Peyer's patch (tissue), 4 donors: ENCODE results near the gene BBS9.

ENCODE experiments used
- POLR2A ChIP-seq, 2 donors: fragments of 450-650 bp; IDR thresholded peaks; one replicate each; pipeline ENCODE4 v1.5.1; 2017; ENCODE audit warnings: antibody characterized with exemption in 2 of 2, mild to moderate bottlenecking in 2 of 2, moderate library complexity in 2 of 2
- TF ChIP-seq, protein P1 (sequence below), 6 experiments: fragments of 450-650 bp in 4 of 6; fragments of 200-600 bp in 2 of 6; sonication (generic) in 1 of 6; IDR thresholded peaks; one replicate each; pipeline ENCODE4 v1.5.1; 2017 to 2019; ENCODE audit warnings: antibody characterized with exemption in 6 of 6, mild to moderate bottlenecking in 3 of 6, moderate library complexity in 1 of 6

DNA sequence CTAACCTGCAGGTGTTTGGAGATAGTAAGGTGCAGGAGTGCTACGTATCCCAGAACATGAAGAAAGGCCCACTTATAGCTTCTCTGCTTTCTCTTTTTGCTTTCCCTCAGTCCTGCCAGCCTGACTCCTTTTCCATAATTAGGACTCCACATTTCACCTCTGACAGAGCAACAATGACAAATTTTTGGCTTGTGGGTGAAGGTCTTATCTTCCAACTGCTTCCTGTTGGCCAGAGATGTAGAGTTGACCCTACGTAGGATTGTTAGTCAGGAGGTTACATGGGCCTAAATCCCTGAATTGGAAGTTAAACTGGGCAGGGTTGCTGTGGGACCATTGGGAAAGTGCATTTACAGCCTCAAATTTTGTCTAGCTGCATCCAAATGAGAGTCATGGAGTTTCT lies 41.5 kb upstream of the BBS9 start:
- TF ChIP-seq, protein P1, sequence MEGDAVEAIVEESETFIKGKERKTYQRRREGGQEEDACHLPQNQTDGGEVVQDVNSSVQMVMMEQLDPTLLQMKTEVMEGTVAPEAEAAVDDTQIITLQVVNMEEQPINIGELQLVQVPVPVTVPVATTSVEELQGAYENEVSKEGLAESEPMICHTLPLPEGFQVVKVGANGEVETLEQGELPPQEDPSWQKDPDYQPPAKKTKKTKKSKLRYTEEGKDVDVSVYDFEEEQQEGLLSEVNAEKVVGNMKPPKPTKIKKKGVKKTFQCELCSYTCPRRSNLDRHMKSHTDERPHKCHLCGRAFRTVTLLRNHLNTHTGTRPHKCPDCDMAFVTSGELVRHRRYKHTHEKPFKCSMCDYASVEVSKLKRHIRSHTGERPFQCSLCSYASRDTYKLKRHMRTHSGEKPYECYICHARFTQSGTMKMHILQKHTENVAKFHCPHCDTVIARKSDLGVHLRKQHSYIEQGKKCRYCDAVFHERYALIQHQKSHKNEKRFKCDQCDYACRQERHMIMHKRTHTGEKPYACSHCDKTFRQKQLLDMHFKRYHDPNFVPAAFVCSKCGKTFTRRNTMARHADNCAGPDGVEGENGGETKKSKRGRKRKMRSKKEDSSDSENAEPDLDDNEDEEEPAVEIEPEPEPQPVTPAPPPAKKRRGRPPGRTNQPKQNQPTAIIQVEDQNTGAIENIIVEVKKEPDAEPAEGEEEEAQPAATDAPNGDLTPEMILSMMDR (IDR thresholded peaks at IDR 0.05) = no peak
- TF ChIP-seq POLR2A (IDR thresholded peaks at IDR 0.05) = no peak
